Measurements from ENCODE around the gene ALDH2. TPM values are rescaled to one million over a fixed set of nuclear protein-coding genes. Genes with fewer than 3 reads are reported as not detected.

The ALDH2 gene
- polyA plus RNA-seq, 1 of the 3 experiments (the other 2 are of a cell fraction) = 67.5 TPM

DNA sequence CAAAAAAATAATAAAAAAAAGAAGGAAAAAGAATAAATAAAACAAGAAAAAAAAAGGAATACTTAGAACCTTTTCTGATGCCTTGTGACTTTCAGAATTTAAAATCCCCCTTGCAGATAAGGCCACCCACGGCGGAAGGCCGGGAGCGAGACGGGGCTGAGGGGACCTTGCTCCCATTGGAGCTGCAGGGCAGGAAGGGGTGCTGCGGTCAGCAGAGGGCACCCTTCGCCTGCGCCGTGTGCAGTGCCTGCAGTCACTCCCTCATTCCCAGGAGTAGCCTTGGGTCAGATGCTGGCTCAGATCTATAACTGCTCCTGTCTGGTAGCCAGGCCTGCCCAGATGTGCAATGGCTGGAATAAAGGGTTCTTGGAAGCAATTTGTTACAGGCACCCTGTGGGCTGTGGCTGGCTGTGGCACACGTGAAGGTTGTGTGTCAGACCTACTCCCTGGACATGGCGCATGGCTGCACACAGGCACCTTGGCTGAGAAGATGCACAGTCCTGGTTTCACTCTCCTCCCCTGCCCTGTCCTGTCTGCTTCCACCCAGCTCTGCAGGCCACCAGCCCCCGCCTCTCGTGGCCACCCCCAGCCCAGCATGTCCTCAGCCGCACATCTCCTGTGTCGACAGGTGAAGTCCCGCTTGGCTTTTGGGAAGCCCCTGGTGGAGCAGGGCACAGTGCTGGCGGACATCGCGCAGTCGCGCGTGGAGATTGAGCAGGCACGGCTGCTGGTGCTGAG is 13.4 kb upstream of the ALDH2 start:
- DNase-seq = peak; percentile 95
- POLR2A ChIA-PET = interaction anchor here (0.6 to 1.0 kb wide), 4 partner anchors 13 to 61 kb away, joined by 3 to 5 read pairs (median 4); partner anchors contain the start of gene ALDH2

More for the DNA sequence above, 13.4 kb upstream of the ALDH2 start:
- Histone ChIP-seq H3K36me3 (replicated peaks in 1 of 2; ENCODE audit: control insufficient read depth in 1 of 2, insufficient read depth in 2 of 2, low read length in 1 of 2) (peaks cover 7 to 28% of the 10 kb centered on the region in 2 experiments), H4K20me1 (ENCODE audit: insufficient read depth) (no peaks in the 10 kb centered on the region), H3F3A (replicated peaks; ENCODE audit: insufficient read depth) (no peaks in the 10 kb centered on the region), H3K4me3 (ENCODE audit: low read depth in 2 of 2, low read length in 1 of 2) (no peak overlapping the region; a peak in 1 of 4 replicates), H2AFZ (ENCODE audit: low read depth) (no peak overlapping the region), H3K27me3 (ENCODE audit: insufficient read depth) (no peaks in the 10 kb centered on the region), H3K4me2 (no peak overlapping the region), H3K27ac (ENCODE audit: low read depth in 2 of 2, low read length in 1 of 2) (peak overlapping the region in 1 of 2 experiments; percentile 48; a peak in 2 of 4 replicates), H3K4me1 (ENCODE audit: control insufficient read depth in 1 of 2, insufficient read depth in 2 of 2, low read depth in 1 of 2, low read length in 1 of 2) (peaks cover 0 to 37% of the 10 kb centered on the region in 2 experiments; a peak in 1 of 4 replicates), H3K79me2 (ENCODE audit: insufficient read depth) (no peaks in the 10 kb centered on the region), H3K9ac (no peak overlapping the region), H3K9me3 (no peaks in the 10 kb centered on the region), H3K9me2 (no peaks in the 10 kb centered on the region)
- WGBS (ENCODE audit: low lambda C conversion rate) = 88% methylated on average over 22 of the region's 23 CpGs
- no peak for TF ChIP-seq EZH2phosphoT487 (IDR thresholded peaks at IDR 0.05; ENCODE audit: borderline replicate concordance, low read depth)
- peak; percentile 49; the same call in 1 of the 2 replicates for TF ChIP-seq MXI1 (IDR thresholded peaks at IDR 0.05; ENCODE audit: low read depth, low read length)
- TF ChIP-seq RAD21 (IDR thresholded peaks at IDR 0.05; ENCODE audit: low read length) = peak; percentile 92
- TF ChIP-seq, protein P1, sequence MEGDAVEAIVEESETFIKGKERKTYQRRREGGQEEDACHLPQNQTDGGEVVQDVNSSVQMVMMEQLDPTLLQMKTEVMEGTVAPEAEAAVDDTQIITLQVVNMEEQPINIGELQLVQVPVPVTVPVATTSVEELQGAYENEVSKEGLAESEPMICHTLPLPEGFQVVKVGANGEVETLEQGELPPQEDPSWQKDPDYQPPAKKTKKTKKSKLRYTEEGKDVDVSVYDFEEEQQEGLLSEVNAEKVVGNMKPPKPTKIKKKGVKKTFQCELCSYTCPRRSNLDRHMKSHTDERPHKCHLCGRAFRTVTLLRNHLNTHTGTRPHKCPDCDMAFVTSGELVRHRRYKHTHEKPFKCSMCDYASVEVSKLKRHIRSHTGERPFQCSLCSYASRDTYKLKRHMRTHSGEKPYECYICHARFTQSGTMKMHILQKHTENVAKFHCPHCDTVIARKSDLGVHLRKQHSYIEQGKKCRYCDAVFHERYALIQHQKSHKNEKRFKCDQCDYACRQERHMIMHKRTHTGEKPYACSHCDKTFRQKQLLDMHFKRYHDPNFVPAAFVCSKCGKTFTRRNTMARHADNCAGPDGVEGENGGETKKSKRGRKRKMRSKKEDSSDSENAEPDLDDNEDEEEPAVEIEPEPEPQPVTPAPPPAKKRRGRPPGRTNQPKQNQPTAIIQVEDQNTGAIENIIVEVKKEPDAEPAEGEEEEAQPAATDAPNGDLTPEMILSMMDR (IDR thresholded peaks at IDR 0.05) = peak; percentile 66
- TF ChIP-seq NRF1 (IDR thresholded peaks at IDR 0.05; ENCODE audit: low read depth, low read length) = no peak
- TF ChIP-seq CHD2 (IDR thresholded peaks at IDR 0.05; ENCODE audit: low read length, partially characterized antibody) = peak; percentile 66
- TF ChIP-seq GABPA (IDR thresholded peaks at IDR 0.05; ENCODE audit: low read depth) = no peak
- TF ChIP-seq, protein P2, sequence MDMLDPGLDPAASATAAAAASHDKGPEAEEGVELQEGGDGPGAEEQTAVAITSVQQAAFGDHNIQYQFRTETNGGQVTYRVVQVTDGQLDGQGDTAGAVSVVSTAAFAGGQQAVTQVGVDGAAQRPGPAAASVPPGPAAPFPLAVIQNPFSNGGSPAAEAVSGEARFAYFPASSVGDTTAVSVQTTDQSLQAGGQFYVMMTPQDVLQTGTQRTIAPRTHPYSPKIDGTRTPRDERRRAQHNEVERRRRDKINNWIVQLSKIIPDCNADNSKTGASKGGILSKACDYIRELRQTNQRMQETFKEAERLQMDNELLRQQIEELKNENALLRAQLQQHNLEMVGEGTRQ (IDR thresholded peaks at IDR 0.05; ENCODE audit: borderline replicate concordance, low read depth, low read length) = no peak
- no peak for TF ChIP-seq FOSL2 (IDR thresholded peaks at IDR 0.05; ENCODE audit: borderline replicate concordance, low read depth)
- TF ChIP-seq JUND (IDR thresholded peaks at IDR 0.05) = no peak
- no peak for TF ChIP-seq RXRA (IDR thresholded peaks at IDR 0.05; ENCODE audit: borderline replicate concordance, low read depth)
- peak; percentile 52; the same call in 1 of the 2 replicates for TF ChIP-seq GATA2 (CRISPR knock-in tag; IDR thresholded peaks at IDR 0.05)
- TF ChIP-seq, protein P3, sequence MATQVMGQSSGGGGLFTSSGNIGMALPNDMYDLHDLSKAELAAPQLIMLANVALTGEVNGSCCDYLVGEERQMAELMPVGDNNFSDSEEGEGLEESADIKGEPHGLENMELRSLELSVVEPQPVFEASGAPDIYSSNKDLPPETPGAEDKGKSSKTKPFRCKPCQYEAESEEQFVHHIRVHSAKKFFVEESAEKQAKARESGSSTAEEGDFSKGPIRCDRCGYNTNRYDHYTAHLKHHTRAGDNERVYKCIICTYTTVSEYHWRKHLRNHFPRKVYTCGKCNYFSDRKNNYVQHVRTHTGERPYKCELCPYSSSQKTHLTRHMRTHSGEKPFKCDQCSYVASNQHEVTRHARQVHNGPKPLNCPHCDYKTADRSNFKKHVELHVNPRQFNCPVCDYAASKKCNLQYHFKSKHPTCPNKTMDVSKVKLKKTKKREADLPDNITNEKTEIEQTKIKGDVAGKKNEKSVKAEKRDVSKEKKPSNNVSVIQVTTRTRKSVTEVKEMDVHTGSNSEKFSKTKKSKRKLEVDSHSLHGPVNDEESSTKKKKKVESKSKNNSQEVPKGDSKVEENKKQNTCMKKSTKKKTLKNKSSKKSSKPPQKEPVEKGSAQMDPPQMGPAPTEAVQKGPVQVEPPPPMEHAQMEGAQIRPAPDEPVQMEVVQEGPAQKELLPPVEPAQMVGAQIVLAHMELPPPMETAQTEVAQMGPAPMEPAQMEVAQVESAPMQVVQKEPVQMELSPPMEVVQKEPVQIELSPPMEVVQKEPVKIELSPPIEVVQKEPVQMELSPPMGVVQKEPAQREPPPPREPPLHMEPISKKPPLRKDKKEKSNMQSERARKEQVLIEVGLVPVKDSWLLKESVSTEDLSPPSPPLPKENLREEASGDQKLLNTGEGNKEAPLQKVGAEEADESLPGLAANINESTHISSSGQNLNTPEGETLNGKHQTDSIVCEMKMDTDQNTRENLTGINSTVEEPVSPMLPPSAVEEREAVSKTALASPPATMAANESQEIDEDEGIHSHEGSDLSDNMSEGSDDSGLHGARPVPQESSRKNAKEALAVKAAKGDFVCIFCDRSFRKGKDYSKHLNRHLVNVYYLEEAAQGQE (IDR thresholded peaks at IDR 0.05; ENCODE audit: low read depth, low read length) = no peak
- peak; percentile 85 for TF ChIP-seq SMC3 (IDR thresholded peaks at IDR 0.05; ENCODE audit: low read depth, low read length)
- no peak for TF ChIP-seq TCF12 (IDR thresholded peaks at IDR 0.05)
- CTCF ChIA-PET = interaction anchor here (0.6 to 8.6 kb wide), 32 partner anchors 8 to 300 kb away, joined by 3 to 101 read pairs (median 4); partner anchors contain the start of genes ALDH2 and MAPKAPK5
